DOHH2 (cell line): ENCODE data around the gene PHF20.

ENCODE experiments used
- CTCF ChIP-seq: fragments of 200-600 bp; sonication (generic); IDR thresholded peaks from one replicate; pipeline ENCODE4 v1.5.1; 2014; ENCODE audit warnings: antibody characterized with exemption, mild to moderate bottlenecking, low read depth, low read length; ENCODE audit not compliant: poor library complexity, severe bottlenecking
- EZH2phosphoT487 ChIP-seq: fragments of 200-600 bp; sonication (generic); IDR thresholded peaks from 2 replicates; pipeline ENCODE4 v1.6.1; 2017; ENCODE audit warnings: borderline replicate concordance, mild to moderate bottlenecking, antibody characterized with exemption, low read length, moderate library complexity, mixed read lengths

- TF ChIP-seq EZH2phosphoT487: no peak
- TF ChIP-seq CTCF: no peak
These were observed 52.1 kb downstream of the PHF20 start for GRCh38 chr20:35823937-35824336.
